Psoas muscle (tissue), 8 donors: Measurements from ENCODE around the gene ORAI1. TPM values are rescaled to one million over a fixed set of nuclear protein-coding genes. Genes with fewer than 3 reads are reported as not detected.
A peak's percentile ranks its signal among the peaks of the same experiment; 100 is the strongest.

ENCODE experiments used
- ATAC-seq, 4 donors: fragments of 200-7000 bp; cut with Tn5 transposase; one replicate each; pipeline ENCODE4 v1.9.1; 2020; ENCODE audit warnings: moderate library complexity in 3 of 4, mild to moderate bottlenecking in 2 of 4
- DNase-seq, 2 donors: peaks; one replicate each; pipeline ENCODE4 v3.0.0-alpha.2; 2020
- H3K27ac ChIP-seq: fragments of 200-600 bp; one replicate; pipeline ENCODE4 v1.8.0; 2022
- H3K27me3 ChIP-seq, 3 donors: fragments of 200-600 bp in 1 of 3; one replicate each; pipeline versions ENCODE4 v1.6.1 to v1.8.0; 2013 to 2022; ENCODE audit warnings: low read length in 2 of 3, mild to moderate bottlenecking in 2 of 3, moderate library complexity in 1 of 3; ENCODE audit not compliant: insufficient read depth in 3 of 3
- H3K36me3 ChIP-seq, 2 donors: fragments of 200-600 bp in 1 of 2; one replicate each; pipeline versions ENCODE4 v1.6.1 to v1.8.0; 2013 to 2022; ENCODE audit warnings: low read depth in 1 of 2, mild to moderate bottlenecking in 1 of 2, moderate library complexity in 1 of 2; ENCODE audit not compliant: insufficient read depth in 1 of 2
- H3K4me1 ChIP-seq: fragments of 200-600 bp; one replicate; pipeline ENCODE4 v1.8.0; 2022
- H3K4me3 ChIP-seq: fragments of 200-600 bp; one replicate; pipeline ENCODE4 v1.8.0; 2022; ENCODE audit warnings: mild to moderate bottlenecking
- H3K9me3 ChIP-seq: fragments of 200-600 bp; one replicate; pipeline ENCODE4 v1.8.0; 2022
- WGBS, 3 donors: extraction: QIAGEN DNeasy Blood & Tissue Kit; methylation state at CpG; one replicate each; pipeline versions ENCODE4 v1.1.6 to v1.1.7; 2013; 5-methylcytosine and 5-hydroxymethylcytosine counted together
- intact Hi-C, 2 donors: fragments of 100-400 bp; cut with DNase I; formaldehyde crosslinking; loops; one replicate each; pipeline versions ENCODE4 v1.11.0 to v1.14.2; 2022
- polyA plus RNA-seq, 3 donors: library from polyadenylated mRNA; stranded (reverse); fragments of 200-250 nt; gene quantifications; one replicate each; pipeline ENCODE4 v1.2.3, GENCODE V29; 2013
- total RNA-seq, 4 donors: library from RNA; stranded (reverse); fragmentation: NEBNext Ultra II Directional in 2 of 4; extraction: Animal tissue kit (Norgen Biotek cat#: 25700) in 2 of 4; gene quantifications; one replicate each; pipeline versions ENCODE4 v1.2.1 to v1.2.4, GENCODE V29; 2021 to 2023
- TF ChIP-seq, protein P1 (sequence below): fragments of 200-600 bp; IDR thresholded peaks from one replicate; pipeline ENCODE4 v1.8.0; 2022; ENCODE audit warnings: antibody characterized with exemption
- donor health status: healthy with polysubstance abuse.
- donor health status: DM: no; HTN: no; CAD: no; lungs with moderate emphysema.
- donor health status: Bipolar disorder and iron deficiency.
- donor health status: healthy.
- donor health status: DM: yes; HTN: yes; CAD: no.
- donor health status: DM: no; HTN: no; CAD: no.
- donor health status: DM: no; HTN: no; CAD: no.
- donor health status: DM: yes; HTN: yes; CAD: no.

The ORAI1 gene
- total and polyA plus RNA-seq, 7 donors, result 17.9 to 75.5 (median 27.4) TPM

DNA sequence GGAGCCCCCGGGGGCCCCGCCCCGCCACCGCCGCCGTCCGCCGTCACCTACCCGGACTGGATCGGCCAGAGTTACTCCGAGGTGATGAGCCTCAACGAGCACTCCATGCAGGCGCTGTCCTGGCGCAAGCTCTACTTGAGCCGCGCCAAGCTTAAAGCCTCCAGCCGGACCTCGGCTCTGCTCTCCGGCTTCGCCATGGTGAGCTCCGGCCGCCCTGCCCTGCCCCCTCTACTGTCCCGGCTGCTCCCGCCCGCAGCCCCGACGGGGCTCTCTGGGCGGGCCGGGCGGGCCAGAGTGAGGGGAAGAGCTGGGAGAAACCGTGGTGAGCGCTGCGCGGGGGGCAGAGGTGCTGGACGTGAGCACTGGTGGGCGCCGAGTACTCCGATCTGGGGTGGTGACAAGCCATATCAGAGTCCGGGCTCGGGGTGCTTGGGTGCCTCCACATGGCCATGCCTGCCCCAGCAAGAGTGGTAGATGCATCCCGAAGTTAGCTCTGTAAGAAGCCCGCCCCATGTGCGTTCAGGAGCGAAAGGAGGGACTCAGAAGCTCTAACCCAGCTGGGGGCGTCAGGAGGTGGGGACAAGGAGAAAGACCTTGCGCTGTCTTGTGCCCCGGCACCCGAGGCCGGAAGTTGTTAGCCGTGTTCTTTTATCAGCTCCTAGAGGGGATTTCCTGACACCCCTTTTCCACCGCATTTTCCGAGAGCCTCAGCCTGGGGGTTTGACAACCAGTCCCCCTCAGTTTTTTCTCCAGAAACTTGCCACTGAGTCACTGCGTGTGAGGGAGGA, 717 bp downstream of the ORAI1 start:
- Histone ChIP-seq H3K27ac (peak overlapping the region; percentile 96), H3K27me3 (no peaks in the 10 kb centered on the region), H3K9me3 (no peaks in the 10 kb centered on the region), H3K36me3 (no peaks in the 10 kb centered on the region), H3K4me3 (peak overlapping the region; percentile 87), H3K4me1 (peaks cover 50% of the 10 kb centered on the region)
- ATAC-seq (peak; percentile 44 to 66 (median 55)), DNase-seq (peak; percentile 63 to 77)
- 0 to 1% (median 1%) methylated on average over 38 to 53 of the region's 53 CpGs for WGBS, 3 donors
- intact Hi-C loops, result loop anchor here (5.0 kb wide), 4 partner anchors 45 to 75 kb away; no protein-coding TSS in a partner anchor
- TF ChIP-seq, protein P1, sequence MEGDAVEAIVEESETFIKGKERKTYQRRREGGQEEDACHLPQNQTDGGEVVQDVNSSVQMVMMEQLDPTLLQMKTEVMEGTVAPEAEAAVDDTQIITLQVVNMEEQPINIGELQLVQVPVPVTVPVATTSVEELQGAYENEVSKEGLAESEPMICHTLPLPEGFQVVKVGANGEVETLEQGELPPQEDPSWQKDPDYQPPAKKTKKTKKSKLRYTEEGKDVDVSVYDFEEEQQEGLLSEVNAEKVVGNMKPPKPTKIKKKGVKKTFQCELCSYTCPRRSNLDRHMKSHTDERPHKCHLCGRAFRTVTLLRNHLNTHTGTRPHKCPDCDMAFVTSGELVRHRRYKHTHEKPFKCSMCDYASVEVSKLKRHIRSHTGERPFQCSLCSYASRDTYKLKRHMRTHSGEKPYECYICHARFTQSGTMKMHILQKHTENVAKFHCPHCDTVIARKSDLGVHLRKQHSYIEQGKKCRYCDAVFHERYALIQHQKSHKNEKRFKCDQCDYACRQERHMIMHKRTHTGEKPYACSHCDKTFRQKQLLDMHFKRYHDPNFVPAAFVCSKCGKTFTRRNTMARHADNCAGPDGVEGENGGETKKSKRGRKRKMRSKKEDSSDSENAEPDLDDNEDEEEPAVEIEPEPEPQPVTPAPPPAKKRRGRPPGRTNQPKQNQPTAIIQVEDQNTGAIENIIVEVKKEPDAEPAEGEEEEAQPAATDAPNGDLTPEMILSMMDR, result no peak

DNA sequence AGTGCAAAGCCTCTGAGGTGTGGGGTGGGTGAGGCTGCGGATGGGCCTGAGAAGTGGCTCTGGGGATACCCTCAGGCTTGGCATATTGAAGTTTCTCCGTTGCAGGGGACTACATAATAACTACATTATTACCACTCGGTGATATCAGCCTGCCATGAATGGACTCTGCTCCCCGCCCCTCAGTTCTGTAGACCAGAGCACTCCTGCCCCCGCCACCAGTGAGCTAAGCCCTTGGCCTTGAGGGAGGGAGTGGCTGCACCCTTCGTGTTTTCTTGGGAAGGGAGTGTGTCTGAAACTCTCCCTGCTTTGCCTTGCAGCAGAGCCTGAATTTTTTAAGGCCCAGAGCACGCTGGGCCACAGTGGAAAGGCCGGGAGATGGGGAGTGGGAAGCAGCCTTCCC, 1.7 kb downstream of the ORAI1 start:
- H3K4me1 ChIP-seq, result peaks cover 58% of the 10 kb centered on the region
- intact Hi-C loops, result loop anchor here (5.0 kb wide), 4 partner anchors 44 to 76 kb away; no protein-coding TSS in a partner anchor
- DNase-seq, result no peak
- TF ChIP-seq, protein P1, result no peak
- no peak for ATAC-seq
- no peaks in the 10 kb centered on the region for H3K9me3 ChIP-seq
- no peaks in the 10 kb centered on the region for H3K36me3 ChIP-seq
- peak overlapping the region; percentile 87 for H3K4me3 ChIP-seq
- WGBS, 3 donors, result 58 to 61% (median 60%) methylated on average over 8 of the region's 8 CpGs
- H3K27me3 ChIP-seq, result no peaks in the 10 kb centered on the region
- H3K27ac ChIP-seq, result peak overlapping the region; percentile 96

DNA sequence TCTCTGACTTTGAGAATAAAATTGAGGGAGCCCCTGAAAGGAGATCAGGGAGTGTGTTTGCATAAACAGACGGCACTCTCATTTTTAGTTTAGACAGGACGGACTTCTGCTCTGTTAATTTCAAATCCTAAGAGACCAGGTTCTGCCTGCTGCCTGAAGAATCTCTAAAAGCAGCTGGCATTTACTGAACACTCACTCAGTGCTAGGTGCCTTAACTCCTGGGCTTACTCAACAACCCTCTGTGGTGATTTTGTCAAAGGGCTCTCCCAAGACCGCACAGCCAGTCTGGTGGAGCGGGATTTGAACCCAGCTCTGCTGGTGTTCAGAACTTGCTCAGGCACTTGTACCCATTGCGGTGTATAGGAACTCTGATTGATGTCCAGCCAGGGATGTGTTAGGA, 2.2 kb downstream of the ORAI1 start:
- Histone ChIP-seq H3K4me1 (peaks cover 62% of the 10 kb centered on the region), H3K9me3 (no peaks in the 10 kb centered on the region), H3K27me3 (no peaks in the 10 kb centered on the region), H3K27ac (peak overlapping the region; percentile 96), H3K4me3 (peak overlapping the region; percentile 87), H3K36me3 (no peaks in the 10 kb centered on the region)
- DNase-seq (no peak), ATAC-seq (no peak)
- TF ChIP-seq, protein P1, result no peak
- intact Hi-C loops, result loop anchor here (5.0 kb wide), 4 partner anchors 44 to 76 kb away; no protein-coding TSS in a partner anchor
- 80 to 91% (median 81%) methylated on average over 5 of the region's 5 CpGs for WGBS, 3 donors

DNA sequence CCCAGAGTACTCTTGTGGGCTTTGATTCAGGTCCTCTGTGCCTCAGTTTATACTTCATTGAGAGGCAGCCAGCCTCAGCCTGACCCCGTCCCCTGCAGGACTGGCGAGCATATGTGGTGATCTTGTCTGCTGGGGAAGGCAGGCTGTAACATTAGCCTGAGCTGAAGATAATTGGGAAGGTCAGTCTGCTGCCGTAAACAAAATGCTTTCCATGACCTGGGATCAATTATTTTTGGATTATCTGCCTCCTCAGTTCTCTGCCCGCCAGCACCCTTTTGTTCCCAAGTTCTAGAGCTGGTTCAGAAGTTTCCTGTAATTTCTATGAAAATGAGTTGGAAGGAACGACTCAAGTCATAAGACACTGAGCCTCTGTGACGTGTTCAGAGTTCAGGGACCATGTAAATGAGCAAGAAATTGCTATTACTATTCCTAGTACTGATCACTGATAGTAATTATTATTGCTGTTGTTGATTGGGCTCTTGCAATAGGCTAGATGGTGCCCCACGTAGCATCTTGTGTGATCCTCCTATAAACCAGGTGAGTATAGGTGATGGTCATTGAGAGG, 4.5 kb downstream of the ORAI1 start:
- Histone ChIP-seq H3K27me3 (no peaks in the 10 kb centered on the region), H3K27ac (peak overlapping the region; percentile 96), H3K9me3 (no peaks in the 10 kb centered on the region), H3K36me3 (no peaks in the 10 kb centered on the region), H3K4me1 (peaks cover 60% of the 10 kb centered on the region), H3K4me3 (peak overlapping the region; percentile 34)
- ATAC-seq (no peak), DNase-seq (no peak)
- 40 to 55% (median 41%) methylated on average over 7 of the region's 7 CpGs for WGBS, 3 donors
- TF ChIP-seq, protein P1, result no peak
- intact Hi-C loops, result no loop called here
